ENCODE results near the gene BMX.

Gene BMX

GRCh38 chrX:15570145-15570544 is 69.5 kb downstream of the BMX start:
- no peak for DNase-seq (ENCODE audit: low read depth, low spot score)

- no peak for DNase-seq (ENCODE audit: low read depth, low spot score)
Observed at GRCh38 chrX:15574017-15574416, 73.4 kb downstream of the BMX start.

- no peak for DNase-seq (ENCODE audit: low read depth, low spot score)
Observed at GRCh38 chrX:15576019-15576418, 75.4 kb downstream of the BMX start.

- no peak for DNase-seq (ENCODE audit: low read depth, low spot score)
Observed at GRCh38 chrX:15579778-15580747, 79.5 kb downstream of the BMX start.

- no peak for DNase-seq (ENCODE audit: low read depth, low spot score)
Observed at GRCh38 chrX:15594371-15594770, 93.8 kb downstream of the BMX start.

- no peak for DNase-seq (ENCODE audit: low read depth, low spot score)
Observed at GRCh38 chrX:15598026-15598425, 97.4 kb downstream of the BMX start.

GRCh38 chrX:15599461-15599860 is 98.9 kb downstream of the BMX start:
- DNase-seq (ENCODE audit: low read depth, low spot score), result no peak

- DNase-seq (ENCODE audit: low read depth, low spot score), result no peak
Observed at GRCh38 chrX:15600049-15600448, 99.4 kb downstream of the BMX start.

- no peak for DNase-seq (ENCODE audit: low read depth, low spot score)
Observed at GRCh38 chrX:15600745-15601144, 100.1 kb downstream of the BMX start, which contains the start of gene ACE2. Gene ACE2 (minus strand): TSS chrX:15600960. CDS start chrX:15600911, 49 bp downstream.

GRCh38 chrX:15601932-15602331 is 101.3 kb downstream of the BMX start:
- DNase-seq (ENCODE audit: low read depth, low spot score), result no peak

GRCh38 chrX:15602761-15603160 is 102.2 kb downstream of the BMX start:
- DNase-seq (ENCODE audit: low read depth, low spot score), result no peak

- no peak for DNase-seq (ENCODE audit: low read depth, low spot score)
Observed at GRCh38 chrX:15605226-15605625, 104.6 kb downstream of the BMX start.
